ENCODE measurements around the gene CDK10.

- peak; percentile 84 for TF ChIP-seq POLR2AphosphoS5 (IDR thresholded peaks at IDR 0.05; ENCODE audit: borderline replicate concordance, low read depth, low read length)
- no peak for TF ChIP-seq FOXP2 (optimal IDR thresholded peaks at IDR 0.05; ENCODE audit: control extremely low read depth, extremely low read length, insufficient read depth)
These were observed at the start of gene CDK10 for GRCh38 chr16:89686520-89687091.

Data from SK-N-MC (cell line).